Heart left ventricle (tissue), 16 donors: ENCODE measurements around the gene CORO1C. TPM values are rescaled to one million over a fixed set of nuclear protein-coding genes. Genes with fewer than 3 reads are reported as not detected.
A peak's percentile ranks its signal among the peaks of the same experiment; 100 is the strongest.
"Not testable (repeated sequence)": the region's sequence is repeated elsewhere in the genome, so short reads cannot be mapped to it uniquely, and the experiment has no call there.

Source experiments
- ATAC-seq, 4 donors: fragments of 200-7000 bp; cut with Tn5 transposase; one replicate each; pipeline ENCODE4 v1.9.1; 2020 to 2022; ENCODE audit warnings: moderate library complexity in 4 of 4, mild to moderate bottlenecking in 3 of 4, moderate number of reproducible peaks in 1 of 4
- DNase-seq, 5 donors: peaks; one replicate each; pipeline ENCODE4 v3.0.0-alpha.2; 2020
- H3K27ac ChIP-seq, 12 donors: fragments of 200-600 bp; sonication (generic) in 4 of 12; one replicate each; pipeline versions ENCODE4 v1.5.0 to v1.8.0; 2016 to 2022; ENCODE audit warnings: mild to moderate bottlenecking in 2 of 12
- H3K27me3 ChIP-seq, 9 donors: fragments of 200-600 bp; sonication (generic) in 2 of 9; one replicate each; pipeline versions ENCODE4 v1.5.1 to v1.8.0; 2016 to 2022; ENCODE audit warnings: mild to moderate bottlenecking in 3 of 9
- H3K36me3 ChIP-seq, 9 donors: fragments of 200-600 bp; sonication (generic) in 2 of 9; one replicate each; pipeline versions ENCODE4 v1.5.0 to v1.8.0; 2018 to 2022; ENCODE audit warnings: mild to moderate bottlenecking in 2 of 9
- H3K4me1 ChIP-seq, 12 donors: fragments of 200-600 bp; sonication (generic) in 4 of 12; one replicate each; pipeline versions ENCODE4 v1.5.0 to v1.8.0; 2016 to 2022; ENCODE audit warnings: mild to moderate bottlenecking in 3 of 12
- H3K4me3 ChIP-seq, 12 donors: fragments of 200-600 bp; sonication (generic) in 4 of 12; one replicate each; pipeline versions ENCODE4 v1.5.0 to v1.8.0; 2017 to 2022; ENCODE audit warnings: mild to moderate bottlenecking in 9 of 12, moderate library complexity in 4 of 12
- H3K9me3 ChIP-seq, 12 donors: fragments of 200-600 bp; sonication (generic) in 4 of 12; one replicate each; pipeline versions ENCODE4 v1.5.0 to v1.8.0; 2016 to 2022; ENCODE audit warnings: mild to moderate bottlenecking in 1 of 12
- CTCF ChIP-seq, 12 donors: fragments of 200-600 bp; sonication (generic) in 4 of 12; IDR thresholded peaks; one replicate each; pipeline versions ENCODE4 v1.5.0 to v1.8.0; 2018 to 2022; ENCODE audit warnings: antibody characterized with exemption in 12 of 12, mild to moderate bottlenecking in 5 of 12
- POLR2A ChIP-seq, 2 donors: fragments of 450-650 bp; IDR thresholded peaks; one replicate each; pipeline ENCODE4 v1.6.1; 2017; ENCODE audit warnings: antibody characterized with exemption in 2 of 2, mild to moderate bottlenecking in 2 of 2, moderate library complexity in 2 of 2
- WGBS, 4 donors: extraction: QIAGEN DNeasy Blood & Tissue Kit in 2 of 4; methylation state at CpG; one replicate each; pipeline versions ENCODE4 v1.1.5 to v1.1.7; 2013 to 2018; 5-methylcytosine and 5-hydroxymethylcytosine counted together
- intact Hi-C, 10 donors: fragments of 100-400 bp; cut with DNase I; formaldehyde crosslinking; loops; one replicate each; pipeline versions ENCODE4 v1.11.1 to v1.14.2; 2022
- polyA plus RNA-seq, 2 donors: library from polyadenylated mRNA; stranded (reverse); fragments of 200-250 nt; gene quantifications; one replicate each; pipeline ENCODE4 v1.2.3, GENCODE V29; 2013
- total RNA-seq, 9 donors: library from RNA; depleted of rRNA in 2 of 9; stranded (reverse); fragments of >200 nt in 2 of 9; fragmentation: NEBNext Ultra II Directional in 3 of 9; extraction: Animal tissue kit (Norgen Biotek cat#: 25700) in 3 of 9; gene quantifications; one replicate each; pipeline versions ENCODE4 v1.1.0 to v1.2.4, GENCODE V29; 2016 to 2023
- donor health status: ischemic (EF 13 %, LVEDD 7.1; RV severe dilation, severe dysfunction).
- donor health status: healthy with polysubstance abuse.
- donor health status: DM: no; HTN: yes; CAD: no.
- donor health status: DM: no; HTN: no; CAD: no.
- donor health status: ischemic (EF 25% LVEDD 6.9; RV normal size, moderate dysfunction).
- donor health status: ischemic (EF 25% LVEDD 5.7; RV mildly dilated, moderate dysfunction).
- donor health status: healthy.
- donor health status: DM: yes; HTN: yes; CAD: no.
- donor health status: ischemic (EF 35%, LVEDD 5.7; RV mildly dilated, moderate dysfunction).
- donor health status: nonischemic (EF 11% LVEDD 7.7; RV severe dilation, severe dysfunction).
- donor health status: DM: yes; HTN: yes; CAD: no.
- donor health status: PGD.
- donor health status: ischemic (EF 29% LVEDD 5.4; RV normal size, mild dysfunction).
- donor health status: nonischemic (EF 23%, LVEDD 6.1; RV moderate dilation, normal function).

Gene CORO1C
- total and polyA plus RNA-seq, 11 donors: 18.3 to 119 (median 65.2) TPM

- no peak for TF ChIP-seq CTCF (IDR thresholded peaks at IDR 0.05)
- no peak for TF ChIP-seq POLR2A (IDR thresholded peaks at IDR 0.05)
- intact Hi-C loops: loop anchor here in 6 of 10 donors (5.0 kb wide), 2 partner anchors 35 to 40 kb away; partner anchors contain the start of gene CORO1C (in 4 of the 6)
- H3K27ac ChIP-seq: peak overlapping the region in 9 of 12 donors; percentile 1 to 83 (median 46)
- peak in 1 of 4 donors; percentile 21 for ATAC-seq
- no peaks in the 10 kb centered on the region for H3K9me3 ChIP-seq
- peaks cover 3 to 58% (median 36%) of the 10 kb centered on the region in 12 donors for H3K4me1 ChIP-seq
- peak in 2 of 5 donors; percentile 60 to 64 for DNase-seq
- no peaks in the 10 kb centered on the region for H3K27me3 ChIP-seq
- no peaks in the 10 kb centered on the region for H3K36me3 ChIP-seq
- H3K4me3 ChIP-seq: no peak overlapping the region
- 20 to 48% (median 32%) methylated on average over 2 of the region's 2 CpGs for WGBS, 4 donors
Observed at GRCh38 chr12:108772247-108772646, 40.9 kb upstream of the CORO1C start.

- peak overlapping the region in 7 of 12 donors; percentile 27 to 83 (median 50) for H3K27ac ChIP-seq
- DNase-seq, ATAC-seq, H3K4me3 ChIP-seq, H3K9me3 ChIP-seq, H3K27me3 ChIP-seq, H3K36me3 ChIP-seq: not testable (repeated sequence)
- H3K4me1 ChIP-seq: peaks cover 3 to 58% (median 36%) of the 10 kb centered on the region in 12 donors
- WGBS, 4 donors: 78 to 86% (median 82%) methylated on average over 9 of the region's 9 CpGs
- intact Hi-C loops: loop anchor here in 6 of 10 donors (5.0 kb wide), 2 partner anchors 35 to 40 kb away; partner anchors contain the start of gene CORO1C (in 4 of the 6)
Observed at GRCh38 chr12:108771835-108772234, 40.5 kb upstream of the CORO1C start.

GRCh38 chr12:108770963-108771362 is 39.6 kb upstream of the CORO1C start:
- ATAC-seq (no peak), DNase-seq (no peak)
- no peak overlapping the region for H3K4me3 ChIP-seq
- H3K4me1 ChIP-seq: peaks cover 3 to 58% (median 36%) of the 10 kb centered on the region in 12 donors
- intact Hi-C loops: loop anchor here in 6 of 10 donors (5.0 kb wide), 2 partner anchors 34 to 39 kb away; partner anchors contain the start of gene CORO1C (in 4 of the 6)
- no peaks in the 10 kb centered on the region for H3K9me3 ChIP-seq
- 92 to 100% (median 97%) methylated on average over 1 of the region's 1 CpG for WGBS, 4 donors
- no peak for TF ChIP-seq POLR2A (IDR thresholded peaks at IDR 0.05)
- no peak for TF ChIP-seq CTCF (IDR thresholded peaks at IDR 0.05)
- H3K36me3 ChIP-seq: no peaks in the 10 kb centered on the region
- H3K27ac ChIP-seq: peak overlapping the region in 3 of 12 donors; percentile 3 to 83 (median 56)
- no peaks in the 10 kb centered on the region for H3K27me3 ChIP-seq

GRCh38 chr12:108770269-108770829 is 39.0 kb upstream of the CORO1C start:
- no peak overlapping the region for H3K4me3 ChIP-seq
- ATAC-seq (no peak), DNase-seq (no peak)
- H3K4me1 ChIP-seq: peaks cover 3 to 57% (median 36%) of the 10 kb centered on the region in 12 donors
- H3K36me3 ChIP-seq: no peaks in the 10 kb centered on the region
- no peaks in the 10 kb centered on the region for H3K9me3 ChIP-seq
- H3K27ac ChIP-seq: peak overlapping the region in 3 of 12 donors; percentile 3 to 83 (median 56)
- 62 to 85% (median 68%) methylated on average over 7 to 11 of the region's 11 CpGs for WGBS, 4 donors
- H3K27me3 ChIP-seq: no peaks in the 10 kb centered on the region
- intact Hi-C loops: loop anchor here in 6 of 10 donors (5.0 kb wide), 2 partner anchors 33 to 38 kb away; partner anchors contain the start of gene CORO1C (in 4 of the 6)
- TF ChIP-seq POLR2A (IDR thresholded peaks at IDR 0.05): no peak
- no peak for TF ChIP-seq CTCF (IDR thresholded peaks at IDR 0.05)
